ENCODE results near the gene ANTXR2. TPM values are rescaled to one million over a fixed set of nuclear protein-coding genes. Genes with fewer than 3 reads are reported as not detected.

The ANTXR2 gene
- total RNA-seq, 1 donor from 2014 or later: 28.3 TPM

- Histone ChIP-seq H3K27me3 (peaks cover 4% of the 10 kb centered on the region), H4K20me1 (ENCODE audit: low read depth) (peaks cover 2% of the 10 kb centered on the region), H3F3A (ENCODE audit: low read depth) (no peaks in the 10 kb centered on the region), H3K4me1 (no peaks in the 10 kb centered on the region), H2AFZ (replicated peaks) (no peak overlapping the region), H3K9ac (no peak overlapping the region), H3K4me3 (no peak overlapping the region), H3K79me2 (ENCODE audit: low read depth) (no peaks in the 10 kb centered on the region), H3K4me2 (no peak overlapping the region), H3K27ac (no peak overlapping the region), H3K36me3 (peaks cover 3% of the 10 kb centered on the region), H3K9me3 (ENCODE audit: low read depth) (no peaks in the 10 kb centered on the region)
- Mint-ChIP-seq H3K27me3 (ENCODE audit: insufficient read depth, low read depth) (no peaks in the 10 kb centered on the region), H3K27ac (no peak overlapping the region), H3K36me3 (peaks cover 28% of the 10 kb centered on the region), H3K4me3 (no peak overlapping the region), H3K9me3 (no peaks in the 10 kb centered on the region), H3K4me1 (peaks cover 5% of the 10 kb centered on the region)
- TF ChIP-seq EZH2 (IDR thresholded peaks at IDR 0.05) (no peak), CTCF (IDR thresholded peaks at IDR 0.05) (no peak), EZH2phosphoT487 (IDR thresholded peaks at IDR 0.05) (no peak)
- DNase-seq (ENCODE audit: low spot score): no peak
These were observed 7.4 kb downstream of the ANTXR2 start for GRCh38 chr4:80065601-80066000.

- Histone ChIP-seq H3K79me2 (ENCODE audit: low read depth) (no peaks in the 10 kb centered on the region), H3K9me3 (ENCODE audit: low read depth) (no peaks in the 10 kb centered on the region), H3F3A (ENCODE audit: low read depth) (no peaks in the 10 kb centered on the region), H3K36me3 (peaks cover 3% of the 10 kb centered on the region), H3K4me1 (no peaks in the 10 kb centered on the region), H3K27me3 (no peaks in the 10 kb centered on the region), H3K4me3 (no peak overlapping the region), H3K9ac (no peak overlapping the region), H2AFZ (replicated peaks) (no peak overlapping the region), H3K4me2 (no peak overlapping the region), H4K20me1 (ENCODE audit: low read depth) (peaks cover 2% of the 10 kb centered on the region), H3K27ac (no peak overlapping the region)
- no peak overlapping the region for H3K27ac Mint-ChIP-seq
- H3K36me3 Mint-ChIP-seq: peaks cover 17% of the 10 kb centered on the region
- no peaks in the 10 kb centered on the region for H3K9me3 Mint-ChIP-seq
- no peaks in the 10 kb centered on the region for H3K27me3 Mint-ChIP-seq (ENCODE audit: insufficient read depth, low read depth)
- DNase-seq (ENCODE audit: low spot score): no peak
- H3K4me1 Mint-ChIP-seq: no peaks in the 10 kb centered on the region
- H3K4me3 Mint-ChIP-seq: no peak overlapping the region
- TF ChIP-seq CTCF (IDR thresholded peaks at IDR 0.05) (no peak), EZH2 (IDR thresholded peaks at IDR 0.05) (no peak), EZH2phosphoT487 (IDR thresholded peaks at IDR 0.05) (no peak)
These were observed 10.5 kb downstream of the ANTXR2 start for GRCh38 chr4:80062527-80062926.

GRCh38 chr4:80060804-80061203 is 12.2 kb downstream of the ANTXR2 start:
- H3K36me3 ChIP-seq: peaks cover 3% of the 10 kb centered on the region
- no peaks in the 10 kb centered on the region for H3K4me1 ChIP-seq
- no peak for DNase-seq (ENCODE audit: low spot score)
- Mint-ChIP-seq H3K27ac (no peak overlapping the region), H3K4me1 (no peaks in the 10 kb centered on the region), H3K9me3 (no peaks in the 10 kb centered on the region), H3K27me3 (ENCODE audit: insufficient read depth, low read depth) (no peaks in the 10 kb centered on the region), H3K36me3 (peaks cover 8% of the 10 kb centered on the region), H3K4me3 (no peak overlapping the region)
- H3F3A ChIP-seq (ENCODE audit: low read depth): no peaks in the 10 kb centered on the region
- no peak overlapping the region for H3K9ac ChIP-seq
- H3K9me3 ChIP-seq (ENCODE audit: low read depth): no peaks in the 10 kb centered on the region
- H3K27ac ChIP-seq: no peak overlapping the region
- TF ChIP-seq CTCF (IDR thresholded peaks at IDR 0.05): no peak
- no peak for TF ChIP-seq EZH2phosphoT487 (IDR thresholded peaks at IDR 0.05)
- TF ChIP-seq EZH2 (IDR thresholded peaks at IDR 0.05): no peak
- H4K20me1 ChIP-seq (ENCODE audit: low read depth): peaks cover 2% of the 10 kb centered on the region
- no peaks in the 10 kb centered on the region for H3K27me3 ChIP-seq
- no peaks in the 10 kb centered on the region for H3K79me2 ChIP-seq (ENCODE audit: low read depth)
- no peak overlapping the region for H3K4me3 ChIP-seq
- H3K4me2 ChIP-seq: no peak overlapping the region
- H2AFZ ChIP-seq (replicated peaks): no peak overlapping the region

All from neural progenitor cell (in vitro differentiated cells).